B cell (primary cell): ENCODE results near the gene NEU4. TPM values are rescaled to one million over a fixed set of nuclear protein-coding genes. Genes with fewer than 3 reads are reported as not detected.

Experiments used
- ATAC-seq: fragments of 200-7000 bp; cut with Tn5 transposase; one replicate; pipeline ENCODE4 v1.10.0; 2021; ENCODE audit warnings: low read depth, mild to moderate bottlenecking, moderate number of reproducible peaks, moderate library complexity
- CTCF ChIA-PET: fragments of 350-600 bp; sonication (Branson Sonifier 250); formaldehyde crosslinking; loops from one replicate; lab custom pipeline; 2021; ENCODE audit warnings: antibody characterized with exemption, inconsistent platforms; lab: Charles Lee
- POLR2A ChIA-PET: fragments of 350-600 bp; sonication (Branson Sonifier 250); formaldehyde crosslinking; loops from one replicate; lab custom pipeline; 2021; ENCODE audit warnings: antibody characterized with exemption; lab: Charles Lee
- DNase-seq: peaks from one replicate; pipeline ENCODE4 v3.0.0; 2013
- H2AFZ ChIP-seq: 2 replicates; pipeline ENCODE4 v1.6.1; 2012; ENCODE audit warnings: mild to moderate bottlenecking, low read depth, low read length; ENCODE audit not compliant: insufficient read depth, poor library complexity, severe bottlenecking
- H3K27ac ChIP-seq, 2 donors: 1 replicate in 1 of 2; 2 replicates in 1 of 2; pipeline ENCODE4 v1.5.1; 2012 to 2013; ENCODE audit warnings: low read length in 2 of 2, mild to moderate bottlenecking in 2 of 2, moderate library complexity in 1 of 2
- H3K27me3 ChIP-seq, 4 experiments: fragments of 200-600 bp in 1 of 4; sonication (generic) in 1 of 4; replicated peaks in 1 of 4; 1 replicate in 2 of 4; 2 replicates in 2 of 4; pipeline versions ENCODE4 v1.6.1 to v1.7.0; 2013 to 2016; ENCODE audit warnings: low read length in 3 of 4, mild to moderate bottlenecking in 2 of 4, mixed read lengths in 1 of 4, moderate library complexity in 1 of 4; ENCODE audit not compliant: insufficient read depth in 4 of 4, control insufficient read depth in 3 of 4; ENCODE audit errors: control extremely low read depth in 1 of 4
- H3K36me3 ChIP-seq, 2 experiments: replicated peaks in 1 of 2; 1 replicate in 1 of 2; 2 replicates in 1 of 2; pipeline versions ENCODE4 v1.6.1 to v1.7.1; 2013; ENCODE audit warnings: low read length in 1 of 2; ENCODE audit not compliant: insufficient read depth in 2 of 2, control insufficient read depth in 1 of 2; ENCODE audit errors: control extremely low read depth in 1 of 2, extremely low read depth in 1 of 2
- H3K4me1 ChIP-seq, 2 donors: fragments of 200-600 bp in 1 of 2; sonication (generic) in 1 of 2; 1 replicate in 1 of 2; 2 replicates in 1 of 2; pipeline versions ENCODE4 v1.5.1 to v1.6.1; 2013 to 2017; ENCODE audit warnings: low read length in 2 of 2; ENCODE audit not compliant: control insufficient read depth in 2 of 2, insufficient read depth in 2 of 2
- H3K4me2 ChIP-seq: replicated peaks from 2 replicates; pipeline ENCODE3; 2012; ENCODE audit warnings: mild to moderate bottlenecking, low read depth, low read length; ENCODE audit not compliant: poor library complexity, severe bottlenecking
- H3K4me3 ChIP-seq, 5 experiments: fragments of 200-600 bp in 1 of 5; sonication (generic) in 1 of 5; 1 replicate in 3 of 5; 2 replicates in 2 of 5; pipeline versions ENCODE4 v1.5.1 to v1.7.0; 2011 to 2016; ENCODE audit warnings: low read length in 4 of 5, mild to moderate bottlenecking in 4 of 5, low read depth in 2 of 5, control low read depth in 1 of 5, moderate library complexity in 1 of 5; ENCODE audit not compliant: insufficient read depth in 1 of 5; ENCODE audit errors: control extremely low read depth in 1 of 5, extremely low read depth in 1 of 5
- H3K79me2 ChIP-seq: fragments of 200-600 bp; sonication (generic); one replicate; pipeline ENCODE4 v1.6.0; 2016; ENCODE audit warnings: low read length; ENCODE audit not compliant: control insufficient read depth, insufficient read depth
- H3K9ac ChIP-seq: fragments of 200-600 bp; sonication (generic); 2 replicates; pipeline ENCODE4 v1.6.1; 2017; ENCODE audit warnings: mild to moderate bottlenecking, low read length, moderate library complexity
- H3K9me3 ChIP-seq, 3 donors: one replicate each; pipeline versions ENCODE4 v1.6.1 to v1.7.1; 2013; ENCODE audit warnings: low read length in 2 of 3; ENCODE audit not compliant: control insufficient read depth in 2 of 3, insufficient read depth in 1 of 3; ENCODE audit errors: control extremely low read depth in 1 of 3
- H4K20me1 ChIP-seq: 2 replicates; pipeline ENCODE4 v1.6.0; 2012; ENCODE audit warnings: mild to moderate bottlenecking, low read length; ENCODE audit not compliant: insufficient read depth, control insufficient read depth, poor library complexity, severe bottlenecking
- H3K27ac Mint-ChIP-seq: one replicate; pipeline ENCODE4 v1.8.0; 2021; ENCODE audit warnings: mixed read lengths
- H3K27me3 Mint-ChIP-seq: one replicate; pipeline ENCODE4 v1.8.0; 2021; ENCODE audit warnings: mixed read lengths
- H3K4me1 Mint-ChIP-seq: one replicate; pipeline ENCODE4 v1.8.0; 2021; ENCODE audit warnings: mixed read lengths
- H3K4me3 Mint-ChIP-seq: one replicate; pipeline ENCODE4 v1.8.0; 2021; ENCODE audit warnings: mixed read lengths
- H3K9me3 Mint-ChIP-seq: one replicate; pipeline ENCODE4 v1.8.0; 2022; ENCODE audit warnings: mixed read lengths; ENCODE audit not compliant: insufficient read depth
- EZH2 ChIP-seq: IDR thresholded peaks from 2 replicates; pipeline ENCODE4 v1.6.1; 2012; ENCODE audit warnings: borderline replicate concordance, low read depth, mild to moderate bottlenecking, moderate library complexity, low read length; ENCODE audit not compliant: insufficient read depth, poor library complexity, severe bottlenecking
- WGBS: methylation state at CpG from one replicate; pipeline ENCODE4 v1.1.5; 2013; ENCODE audit warnings: missing lambda C conversion rate; ENCODE audit not compliant: insufficient coverage; 5-methylcytosine and 5-hydroxymethylcytosine counted together
- intact Hi-C: fragments of 100-400 bp; cut with micrococcal nuclease; formaldehyde crosslinking; loops from one replicate; pipeline ENCODE4 v1.10.0; 2022
- polyA plus RNA-seq: library from polyadenylated mRNA; depleted of rRNA; stranded (reverse); fragments of >200 nt; gene quantifications from 2 replicates; pipeline ENCODE4 v1.2.3, GENCODE V29; 2012
- total RNA-seq, 2 donors: library from RNA; stranded (reverse); fragments of 120-200 nt in 1 of 2; gene quantifications; 1 replicate in 1 of 2; 2 replicates in 1 of 2; pipeline versions ENCODE4 v1.2.3 to v1.2.4, GENCODE V29; 2013 to 2022
- TF ChIP-seq, protein P1 (sequence below): fragments of 200-600 bp; IDR thresholded peaks from one replicate; pipeline ENCODE4 v1.8.0; 2022; ENCODE audit warnings: antibody characterized with exemption, mild to moderate bottlenecking

The NEU4 gene
- total and polyA plus RNA-seq, 2 donors (not counting 1 experiment from before 2014, with no cell fraction given) = 0.19 TPM; not detected in 1

- peak overlapping the region in 1 of 5 experiments; percentile 41 for H3K4me3 ChIP-seq
- H3K9me3 ChIP-seq = no peaks in the 10 kb centered on the region
- DNase-seq = no peak
- no peak overlapping the region for H3K27ac ChIP-seq
- H3K4me1 ChIP-seq = peaks cover 12 to 19% of the 10 kb centered on the region in 2 donors
- Mint-ChIP-seq H3K27ac (no peak overlapping the region), H3K27me3 (peaks cover 3% of the 10 kb centered on the region), H3K4me3 (no peak overlapping the region), H3K9me3 (no peaks in the 10 kb centered on the region), H3K4me1 (peaks cover 13% of the 10 kb centered on the region)
- no peaks in the 10 kb centered on the region for H4K20me1 ChIP-seq
- H3K36me3 ChIP-seq = no peaks in the 10 kb centered on the region
- H3K79me2 ChIP-seq = no peaks in the 10 kb centered on the region
- no peak for ATAC-seq
- peak overlapping the region; percentile 86 for H3K4me2 ChIP-seq
- H3K27me3 ChIP-seq = peaks cover 0 to 13% (median 10%) of the 10 kb centered on the region in 4 experiments
- WGBS = 70% methylated on average over 31 of the region's 32 CpGs
- CTCF ChIA-PET = no interaction called here
- H3K9ac ChIP-seq = peak overlapping the region; percentile 54
- no peak for TF ChIP-seq EZH2
- TF ChIP-seq, protein P1, sequence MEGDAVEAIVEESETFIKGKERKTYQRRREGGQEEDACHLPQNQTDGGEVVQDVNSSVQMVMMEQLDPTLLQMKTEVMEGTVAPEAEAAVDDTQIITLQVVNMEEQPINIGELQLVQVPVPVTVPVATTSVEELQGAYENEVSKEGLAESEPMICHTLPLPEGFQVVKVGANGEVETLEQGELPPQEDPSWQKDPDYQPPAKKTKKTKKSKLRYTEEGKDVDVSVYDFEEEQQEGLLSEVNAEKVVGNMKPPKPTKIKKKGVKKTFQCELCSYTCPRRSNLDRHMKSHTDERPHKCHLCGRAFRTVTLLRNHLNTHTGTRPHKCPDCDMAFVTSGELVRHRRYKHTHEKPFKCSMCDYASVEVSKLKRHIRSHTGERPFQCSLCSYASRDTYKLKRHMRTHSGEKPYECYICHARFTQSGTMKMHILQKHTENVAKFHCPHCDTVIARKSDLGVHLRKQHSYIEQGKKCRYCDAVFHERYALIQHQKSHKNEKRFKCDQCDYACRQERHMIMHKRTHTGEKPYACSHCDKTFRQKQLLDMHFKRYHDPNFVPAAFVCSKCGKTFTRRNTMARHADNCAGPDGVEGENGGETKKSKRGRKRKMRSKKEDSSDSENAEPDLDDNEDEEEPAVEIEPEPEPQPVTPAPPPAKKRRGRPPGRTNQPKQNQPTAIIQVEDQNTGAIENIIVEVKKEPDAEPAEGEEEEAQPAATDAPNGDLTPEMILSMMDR = no peak
- POLR2A ChIA-PET = no interaction called here
- intact Hi-C loops = no loop called here
- H2AFZ ChIP-seq = peak overlapping the region; percentile 50
Measured at GRCh38 chr2:241802421-241803318, 6.3 kb upstream of the NEU4 start.
